SK-N-MC (cell line): Measurements from ENCODE around the gene PSMB10.

ENCODE experiments used
- EZH2 ChIP-seq: fragments of 200-600 bp; sonication (generic); IDR thresholded peaks from one replicate; pipeline ENCODE4 v1.6.1; 2017; ENCODE audit warnings: antibody characterized with exemption
- POLR2AphosphoS5 ChIP-seq: IDR thresholded peaks from 2 replicates; pipeline ENCODE4 v1.6.1; 2012; ENCODE audit warnings: mild to moderate bottlenecking, low read depth, low read length, borderline replicate concordance

GRCh38 chr16:67902831-67903230 lies 33.8 kb downstream of the PSMB10 start:
- TF ChIP-seq EZH2 (no peak), POLR2AphosphoS5 (no peak)
